Measurements from ENCODE around the gene MEG3. TPM values are rescaled to one million over a fixed set of nuclear protein-coding genes. Genes with fewer than 3 reads are reported as not detected.

The MEG3 gene
- total and polyA plus RNA-seq, 2 experiments from 2014 or later: not detected

DNA sequence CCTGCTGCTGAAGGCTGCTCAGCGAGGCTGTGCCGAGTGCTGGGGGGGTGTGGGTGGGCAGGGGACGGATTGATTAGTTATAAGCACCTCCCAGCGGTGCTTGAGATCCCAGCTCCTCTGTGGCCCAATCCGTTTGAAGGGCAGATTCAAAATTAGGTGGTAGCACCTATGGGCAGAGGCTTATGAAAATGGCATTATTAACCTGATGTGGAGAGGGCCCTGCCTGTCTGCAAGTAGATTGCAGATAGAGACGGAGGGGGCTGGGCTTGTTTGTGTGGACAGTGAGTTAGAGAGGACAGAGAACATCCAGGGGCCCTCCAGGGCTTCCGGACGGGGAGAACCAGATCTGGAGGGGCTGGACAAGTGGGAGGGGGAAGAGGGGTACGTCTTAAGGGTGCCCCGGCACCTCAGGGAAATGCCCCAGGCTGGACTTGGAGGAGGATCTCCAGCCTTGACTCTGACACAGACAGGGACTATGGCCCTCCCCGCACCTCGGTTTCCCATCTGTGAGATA is 77.8 kb downstream of the MEG3 start, which contains the start of gene RTL1:
RTL1 (minus strand) TSS at position 51 of the 514 bp plus-strand sequence. CDS start 18,934 bp downstream, outside the sequence.
- Histone ChIP-seq H4K20me1 (replicated peaks; ENCODE audit: insufficient read depth) (no peaks in the 10 kb centered on the region; the same call in 1 of the 2 replicates), H3K4me3 (peak within 1 kb of the TSS; percentile 64), H3K9me2 (ENCODE audit: insufficient read depth) (no peaks in the 10 kb centered on the region), H3F3A (replicated peaks; ENCODE audit: low read depth) (no peaks in the 10 kb centered on the region), H3K27me3 (ENCODE audit: insufficient read depth) (peaks cover 38% of the 10 kb centered on the region), H3K4me2 (peak within 1 kb of the TSS; percentile 82), H3K27ac (ENCODE audit: low read depth) (no peak within 1 kb of the TSS), H3K4me1 (ENCODE audit: insufficient read depth) (peaks cover 28% of the 10 kb centered on the region), H3K36me3 (ENCODE audit: insufficient read depth) (no peaks in the 10 kb centered on the region), H2AFZ (peak within 1 kb of the TSS; percentile 81), H3K79me2 (replicated peaks; ENCODE audit: insufficient read depth) (no peaks in the 10 kb centered on the region)
- H3K27me3 Mint-ChIP-seq (ENCODE audit: insufficient read depth, low read depth, poor library complexity): peaks cover 50% of the 10 kb centered on the region
- H3K4me3 Mint-ChIP-seq: peak within 1 kb of the TSS; percentile 81
- peaks cover 44% of the 10 kb centered on the region for H3K4me1 Mint-ChIP-seq
- no peak within 1 kb of the TSS for H3K27ac Mint-ChIP-seq
- DNase-seq (ENCODE audit: low spot score) (no peak), ATAC-seq (no peak)
- TF ChIP-seq CREB1 (CRISPR knock-in tag; IDR thresholded peaks at IDR 0.05; ENCODE audit: low read depth) (no peak), JUNB (IDR thresholded peaks at IDR 0.05; ENCODE audit: unreplicated experiment) (no peak), ZNF331 (CRISPR knock-in tag; IDR thresholded peaks at IDR 0.05; ENCODE audit: low read depth) (no peak), ZNF114 (CRISPR knock-in tag; IDR thresholded peaks at IDR 0.05) (no peak), POLR2AphosphoS5 (IDR thresholded peaks at IDR 0.05; ENCODE audit: low read depth) (no peak), NANOG (IDR thresholded peaks at IDR 0.05; ENCODE audit: borderline replicate concordance) (no peak), EZH2phosphoT487 (IDR thresholded peaks at IDR 0.05; ENCODE audit: unreplicated experiment) (no peak), EZH2 (IDR thresholded peaks at IDR 0.05; ENCODE audit: low read depth, unreplicated experiment) (no peak), STAT1 (IDR thresholded peaks at IDR 0.05; ENCODE audit: unreplicated experiment) (no peak)
- TF ChIP-seq, protein P1, sequence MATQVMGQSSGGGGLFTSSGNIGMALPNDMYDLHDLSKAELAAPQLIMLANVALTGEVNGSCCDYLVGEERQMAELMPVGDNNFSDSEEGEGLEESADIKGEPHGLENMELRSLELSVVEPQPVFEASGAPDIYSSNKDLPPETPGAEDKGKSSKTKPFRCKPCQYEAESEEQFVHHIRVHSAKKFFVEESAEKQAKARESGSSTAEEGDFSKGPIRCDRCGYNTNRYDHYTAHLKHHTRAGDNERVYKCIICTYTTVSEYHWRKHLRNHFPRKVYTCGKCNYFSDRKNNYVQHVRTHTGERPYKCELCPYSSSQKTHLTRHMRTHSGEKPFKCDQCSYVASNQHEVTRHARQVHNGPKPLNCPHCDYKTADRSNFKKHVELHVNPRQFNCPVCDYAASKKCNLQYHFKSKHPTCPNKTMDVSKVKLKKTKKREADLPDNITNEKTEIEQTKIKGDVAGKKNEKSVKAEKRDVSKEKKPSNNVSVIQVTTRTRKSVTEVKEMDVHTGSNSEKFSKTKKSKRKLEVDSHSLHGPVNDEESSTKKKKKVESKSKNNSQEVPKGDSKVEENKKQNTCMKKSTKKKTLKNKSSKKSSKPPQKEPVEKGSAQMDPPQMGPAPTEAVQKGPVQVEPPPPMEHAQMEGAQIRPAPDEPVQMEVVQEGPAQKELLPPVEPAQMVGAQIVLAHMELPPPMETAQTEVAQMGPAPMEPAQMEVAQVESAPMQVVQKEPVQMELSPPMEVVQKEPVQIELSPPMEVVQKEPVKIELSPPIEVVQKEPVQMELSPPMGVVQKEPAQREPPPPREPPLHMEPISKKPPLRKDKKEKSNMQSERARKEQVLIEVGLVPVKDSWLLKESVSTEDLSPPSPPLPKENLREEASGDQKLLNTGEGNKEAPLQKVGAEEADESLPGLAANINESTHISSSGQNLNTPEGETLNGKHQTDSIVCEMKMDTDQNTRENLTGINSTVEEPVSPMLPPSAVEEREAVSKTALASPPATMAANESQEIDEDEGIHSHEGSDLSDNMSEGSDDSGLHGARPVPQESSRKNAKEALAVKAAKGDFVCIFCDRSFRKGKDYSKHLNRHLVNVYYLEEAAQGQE (IDR thresholded peaks at IDR 0.05; ENCODE audit: unreplicated experiment): no peak
- TF ChIP-seq, protein P2, sequence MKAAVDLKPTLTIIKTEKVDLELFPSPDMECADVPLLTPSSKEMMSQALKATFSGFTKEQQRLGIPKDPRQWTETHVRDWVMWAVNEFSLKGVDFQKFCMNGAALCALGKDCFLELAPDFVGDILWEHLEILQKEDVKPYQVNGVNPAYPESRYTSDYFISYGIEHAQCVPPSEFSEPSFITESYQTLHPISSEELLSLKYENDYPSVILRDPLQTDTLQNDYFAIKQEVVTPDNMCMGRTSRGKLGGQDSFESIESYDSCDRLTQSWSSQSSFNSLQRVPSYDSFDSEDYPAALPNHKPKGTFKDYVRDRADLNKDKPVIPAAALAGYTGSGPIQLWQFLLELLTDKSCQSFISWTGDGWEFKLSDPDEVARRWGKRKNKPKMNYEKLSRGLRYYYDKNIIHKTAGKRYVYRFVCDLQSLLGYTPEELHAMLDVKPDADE (IDR thresholded peaks at IDR 0.05): no peak
- TF ChIP-seq, protein P3, sequence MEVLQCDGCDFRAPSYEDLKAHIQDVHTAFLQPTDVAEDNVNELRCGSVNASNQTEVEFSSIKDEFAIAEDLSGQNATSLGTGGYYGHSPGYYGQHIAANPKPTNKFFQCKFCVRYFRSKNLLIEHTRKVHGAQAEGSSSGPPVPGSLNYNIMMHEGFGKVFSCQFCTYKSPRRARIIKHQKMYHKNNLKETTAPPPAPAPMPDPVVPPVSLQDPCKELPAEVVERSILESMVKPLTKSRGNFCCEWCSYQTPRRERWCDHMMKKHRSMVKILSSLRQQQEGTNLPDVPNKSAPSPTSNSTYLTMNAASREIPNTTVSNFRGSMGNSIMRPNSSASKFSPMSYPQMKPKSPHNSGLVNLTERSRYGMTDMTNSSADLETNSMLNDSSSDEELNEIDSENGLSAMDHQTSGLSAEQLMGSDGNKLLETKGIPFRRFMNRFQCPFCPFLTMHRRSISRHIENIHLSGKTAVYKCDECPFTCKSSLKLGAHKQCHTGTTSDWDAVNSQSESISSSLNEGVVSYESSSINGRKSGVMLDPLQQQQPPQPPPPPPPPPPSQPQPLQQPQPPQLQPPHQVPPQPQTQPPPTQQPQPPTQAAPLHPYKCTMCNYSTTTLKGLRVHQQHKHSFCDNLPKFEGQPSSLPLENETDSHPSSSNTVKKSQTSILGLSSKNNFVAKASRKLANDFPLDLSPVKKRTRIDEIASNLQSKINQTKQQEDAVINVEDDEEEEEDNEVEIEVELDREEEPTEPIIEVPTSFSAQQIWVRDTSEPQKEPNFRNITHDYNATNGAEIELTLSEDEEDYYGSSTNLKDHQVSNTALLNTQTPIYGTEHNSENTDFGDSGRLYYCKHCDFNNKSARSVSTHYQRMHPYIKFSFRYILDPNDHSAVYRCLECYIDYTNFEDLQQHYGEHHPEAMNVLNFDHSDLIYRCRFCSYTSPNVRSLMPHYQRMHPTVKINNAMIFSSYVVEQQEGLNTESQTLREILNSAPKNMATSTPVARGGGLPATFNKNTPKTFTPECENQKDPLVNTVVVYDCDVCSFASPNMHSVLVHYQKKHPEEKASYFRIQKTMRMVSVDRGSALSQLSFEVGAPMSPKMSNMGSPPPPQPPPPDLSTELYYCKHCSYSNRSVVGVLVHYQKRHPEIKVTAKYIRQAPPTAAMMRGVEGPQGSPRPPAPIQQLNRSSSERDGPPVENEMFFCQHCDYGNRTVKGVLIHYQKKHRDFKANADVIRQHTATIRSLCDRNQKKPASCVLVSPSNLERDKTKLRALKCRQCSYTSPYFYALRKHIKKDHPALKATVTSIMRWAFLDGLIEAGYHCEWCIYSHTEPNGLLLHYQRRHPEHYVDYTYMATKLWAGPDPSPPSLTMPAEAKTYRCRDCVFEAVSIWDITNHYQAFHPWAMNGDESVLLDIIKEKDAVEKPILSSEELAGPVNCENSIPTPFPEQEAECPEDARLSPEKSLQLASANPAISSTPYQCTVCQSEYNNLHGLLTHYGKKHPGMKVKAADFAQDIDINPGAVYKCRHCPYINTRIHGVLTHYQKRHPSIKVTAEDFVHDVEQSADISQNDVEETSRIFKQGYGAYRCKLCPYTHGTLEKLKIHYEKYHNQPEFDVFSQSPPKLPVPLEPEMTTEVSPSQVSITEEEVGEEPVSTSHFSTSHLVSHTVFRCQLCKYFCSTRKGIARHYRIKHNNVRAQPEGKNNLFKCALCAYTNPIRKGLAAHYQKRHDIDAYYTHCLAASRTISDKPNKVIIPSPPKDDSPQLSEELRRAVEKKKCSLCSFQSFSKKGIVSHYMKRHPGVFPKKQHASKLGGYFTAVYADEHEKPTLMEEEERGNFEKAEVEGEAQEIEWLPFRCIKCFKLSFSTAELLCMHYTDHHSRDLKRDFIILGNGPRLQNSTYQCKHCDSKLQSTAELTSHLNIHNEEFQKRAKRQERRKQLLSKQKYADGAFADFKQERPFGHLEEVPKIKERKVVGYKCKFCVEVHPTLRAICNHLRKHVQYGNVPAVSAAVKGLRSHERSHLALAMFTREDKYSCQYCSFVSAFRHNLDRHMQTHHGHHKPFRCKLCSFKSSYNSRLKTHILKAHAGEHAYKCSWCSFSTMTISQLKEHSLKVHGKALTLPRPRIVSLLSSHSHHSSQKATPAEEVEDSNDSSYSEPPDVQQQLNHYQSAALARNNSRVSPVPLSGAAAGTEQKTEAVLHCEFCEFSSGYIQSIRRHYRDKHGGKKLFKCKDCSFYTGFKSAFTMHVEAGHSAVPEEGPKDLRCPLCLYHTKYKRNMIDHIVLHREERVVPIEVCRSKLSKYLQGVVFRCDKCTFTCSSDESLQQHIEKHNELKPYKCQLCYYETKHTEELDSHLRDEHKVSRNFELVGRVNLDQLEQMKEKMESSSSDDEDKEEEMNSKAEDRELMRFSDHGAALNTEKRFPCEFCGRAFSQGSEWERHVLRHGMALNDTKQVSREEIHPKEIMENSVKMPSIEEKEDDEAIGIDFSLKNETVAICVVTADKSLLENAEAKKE (CRISPR knock-in tag; IDR thresholded peaks at IDR 0.05): no peak
- H3K36me3 Mint-ChIP-seq (ENCODE audit: low read depth): peaks cover 6% of the 10 kb centered on the region; the same call in 2 of the 3 replicates
- peaks cover 13% of the 10 kb centered on the region for H3K9me3 Mint-ChIP-seq

All from GM23338 (cell line).